GM12892 (cell line): ENCODE results near the gene NTF4.

Experiments
- POLR2A ChIP-seq: IDR thresholded peaks from 2 replicates; pipeline ENCODE4 v1.6.1; 2011; ENCODE audit warnings: low read depth, low read length, control low read depth
- POLR2AphosphoS5 ChIP-seq: IDR thresholded peaks from 2 replicates; pipeline ENCODE4 v1.6.1; 2011; ENCODE audit warnings: low read depth, low read length, control low read depth
- TAF1 ChIP-seq: IDR thresholded peaks from 2 replicates; pipeline ENCODE4 v1.6.1; 2011; ENCODE audit warnings: low read depth, mild to moderate bottlenecking, control low read depth, low read length, borderline replicate concordance

DNA sequence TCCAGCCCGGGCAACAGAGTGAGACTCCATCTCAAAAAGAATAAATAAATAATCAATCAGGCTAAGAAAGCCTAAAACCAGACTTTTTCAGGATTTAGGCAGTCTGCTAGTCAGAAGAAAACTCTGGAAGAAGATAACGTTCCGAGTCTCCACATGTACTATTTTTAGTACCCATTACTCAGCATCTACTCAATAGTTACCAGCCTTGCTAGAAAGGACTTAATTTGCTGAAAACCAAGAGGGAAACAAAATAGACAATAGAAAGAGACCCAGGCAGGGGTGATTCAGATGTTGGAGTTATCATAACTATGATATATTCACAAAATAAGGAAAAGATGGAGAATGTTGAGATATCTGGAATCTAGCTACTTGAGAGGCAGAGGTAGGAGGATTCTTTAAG lies 45.9 kb upstream of the NTF4 start:
- TF ChIP-seq POLR2A (no peak), POLR2AphosphoS5 (no peak), TAF1 (no peak)
